SW 1271 (cell line): Measurements from ENCODE around the gene ADGRG6.

Experiments
- DNase-seq, 2 experiments: peaks; one replicate each; lab custom pipeline; 2025; lab: John Stamatoyannopoulos, UW

Gene ADGRG6

DNA sequence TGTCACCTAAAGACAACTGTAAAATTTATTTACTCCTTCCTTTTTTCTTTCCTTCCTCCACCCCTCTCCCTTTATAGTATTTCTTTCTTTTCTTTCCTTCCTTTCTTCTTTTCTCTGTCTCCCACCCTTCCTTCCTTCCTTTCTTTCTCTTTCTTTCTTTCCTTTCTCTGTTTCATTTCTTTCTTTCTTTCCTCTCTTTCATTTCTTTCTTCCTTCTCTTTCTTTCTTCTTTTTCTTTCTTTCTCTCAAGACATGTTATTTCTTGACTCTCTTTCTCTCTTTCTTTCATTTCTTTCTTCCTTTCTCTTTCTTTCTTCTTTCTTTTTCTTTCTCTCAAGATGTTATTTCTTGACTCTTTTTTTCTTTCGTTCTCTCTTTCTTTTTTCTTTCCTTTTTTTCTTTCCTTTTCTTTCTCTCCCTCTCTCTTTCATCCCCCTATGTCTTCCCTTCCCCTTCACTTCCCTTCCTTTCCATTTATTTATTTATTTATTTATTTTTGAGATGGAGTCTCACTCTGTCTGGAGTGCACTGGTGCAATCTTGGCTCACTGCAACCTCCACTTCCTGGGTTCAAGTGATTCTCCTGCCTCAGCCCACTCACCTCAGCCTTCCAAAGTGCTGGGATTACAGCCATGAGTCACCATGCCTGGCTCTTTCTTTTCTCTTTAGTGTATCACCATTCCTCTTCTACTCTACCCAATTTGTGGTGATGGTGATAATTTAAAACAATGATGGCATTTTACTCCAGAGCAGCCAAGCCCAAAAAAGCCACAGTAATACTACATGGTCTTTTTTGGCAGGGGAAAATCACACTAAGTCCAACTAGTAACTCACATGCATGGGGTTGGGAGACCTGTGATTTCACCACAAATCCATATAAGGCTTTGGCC, 188.2 kb downstream of the ADGRG6 start:
- no peak for DNase-seq
